HepG2 (cell line): ENCODE results near the gene POF1B. TPM values are rescaled to one million over a fixed set of nuclear protein-coding genes. Genes with fewer than 3 reads are reported as not detected.

ENCODE experiments used
- ATAC-seq: fragments of 200-7000 bp; cut with Tn5 transposase; 3 replicates; pipeline ENCODE4 v1.9.1; 2020; ENCODE audit warnings: mild to moderate bottlenecking, moderate library complexity
- Bru-seq: library from RNA; stranded (reverse); fragments of 400-500 nt; gene quantifications from one replicate; lab custom pipeline; 2021; lab: Mats Ljungman, UMichigan
- BruChase-seq, 2 experiments: library from RNA; stranded (reverse); fragments of 400-500 nt; gene quantifications; one replicate each; lab custom pipeline; 2021; lab: Mats Ljungman, UMichigan
- BruUV-seq: library from RNA; stranded (reverse); fragments of 400-500 nt; replicated peaks from 2 replicates; lab custom pipeline; 2021; lab: Mats Ljungman, UMichigan
- CTCF ChIA-PET: fragments of 300-600 bp; formaldehyde crosslinking; extraction: SDS; loops from one replicate; lab custom pipeline; 2021; ENCODE audit warnings: low total read pairs, inconsistent platforms, low intra/inter-chr PET ratio; lab: Yijun Ruan, JAX
- POLR2A ChIA-PET: fragments of 350-600 bp; sonication (Branson Sonifier 250); formaldehyde crosslinking; loops from one replicate; lab custom pipeline; 2020; ENCODE audit warnings: antibody characterized with exemption, inconsistent platforms; lab: Yijun Ruan, JAX
- DNase-seq: peaks from one replicate; pipeline ENCODE4 v3.0.0-alpha.2; 2015; ENCODE audit warnings: low spot score
- FAIRE-seq: peaks from 3 replicates; lab custom pipeline; 2011; peaks lifted over from hg19 to GRCh38; lab: Jason Lieb, UNC
- H2AFZ ChIP-seq: one replicate; pipeline ENCODE4 v1.6.1; 2011; ENCODE audit warnings: low read length, inconsistent platforms
- H3K27ac ChIP-seq: fragments of 300-600 bp; 3 replicates; pipeline ENCODE4 v1.8.0; 2011; ENCODE audit warnings: mixed run types, mild to moderate bottlenecking, mixed read lengths, low read length, inconsistent platforms; ENCODE audit not compliant: insufficient read depth; ENCODE audit errors: extremely low read length
- H3K27me3 ChIP-seq, 2 experiments: fragments of 200-600 bp in 1 of 2; 2 replicates in 1 of 2; 3 replicates in 1 of 2; pipeline versions ENCODE4 v1.6.0 to v1.8.0; 2011; ENCODE audit warnings: low read length in 2 of 2, mild to moderate bottlenecking in 2 of 2, moderate library complexity in 2 of 2, inconsistent platforms in 1 of 2; ENCODE audit not compliant: insufficient read depth in 2 of 2, control insufficient read depth in 1 of 2
- H3K36me3 ChIP-seq, 2 experiments: fragments of 200-600 bp in 1 of 2; replicated peaks in 1 of 2; 2 replicates in 1 of 2; 3 replicates in 1 of 2; pipeline versions ENCODE4 v1.5.1 to v1.8.0; 2011; ENCODE audit warnings: low read length in 2 of 2, inconsistent platforms in 1 of 2; ENCODE audit not compliant: insufficient read depth in 2 of 2, control insufficient read depth in 1 of 2
- H3K4me1 ChIP-seq: 2 replicates; pipeline ENCODE4 v1.5.1; 2012; ENCODE audit warnings: low read length, inconsistent platforms; ENCODE audit not compliant: insufficient read depth
- H3K4me2 ChIP-seq: 2 replicates; pipeline ENCODE4 v1.6.0; 2011; ENCODE audit warnings: low read depth, low read length, inconsistent platforms
- H3K4me3 ChIP-seq, 3 experiments: fragments of 200-600 bp in 1 of 3; sonication (generic), shearing (Covaris generic) in 1 of 3; replicated peaks in 1 of 3; 2 replicates each; pipeline ENCODE4 v1.5.1; 2011 to 2016; ENCODE audit warnings: low read length in 3 of 3, inconsistent platforms in 2 of 3, low read depth in 2 of 3, mild to moderate bottlenecking in 2 of 3, control low read depth in 1 of 3, mixed read lengths in 1 of 3; ENCODE audit not compliant: insufficient read depth in 1 of 3
- H3K79me2 ChIP-seq: one replicate; pipeline ENCODE4 v1.6.1; 2011; ENCODE audit warnings: low read length, inconsistent platforms; ENCODE audit not compliant: insufficient read depth
- H3K9ac ChIP-seq: 2 replicates; pipeline ENCODE4 v1.6.0; 2011; ENCODE audit warnings: mild to moderate bottlenecking, low read depth, low read length, inconsistent platforms; ENCODE audit not compliant: insufficient read depth
- H3K9me3 ChIP-seq: 2 replicates; pipeline ENCODE4 v1.5.1; 2012; ENCODE audit warnings: mild to moderate bottlenecking, low read length
- H4K20me1 ChIP-seq: 2 replicates; pipeline ENCODE4 v1.6.0; 2011; ENCODE audit warnings: inconsistent platforms, mild to moderate bottlenecking, low read length, moderate library complexity; ENCODE audit not compliant: insufficient read depth
- FOXM1 ChIP-seq: sonication (generic); formaldehyde crosslinking; IDR thresholded peaks from 2 replicates; pipeline ENCODE4 v1.5.0; 2020; ENCODE audit warnings: missing genetic modification reagents
- IKZF4 ChIP-seq: sonication (generic); formaldehyde crosslinking; IDR thresholded peaks from 2 replicates; pipeline ENCODE4 v1.5.1; 2020; ENCODE audit warnings: borderline replicate concordance, mild to moderate bottlenecking, low read depth, missing genetic modification reagents; ENCODE audit errors: not compliant biosample characterization
- PAF1 ChIP-seq: IDR thresholded peaks from 2 replicates; pipeline ENCODE4 v1.6.1; 2016; ENCODE audit warnings: missing genetic modification reagents, missing compliant biosample characterization
- TAF15 ChIP-seq: fragments of 200-400 bp; formaldehyde crosslinking; IDR thresholded peaks from one replicate; pipeline ENCODE4 v1.6.1; 2018; ENCODE audit warnings: mild to moderate bottlenecking, low read depth, low read length; ENCODE audit not compliant: poor library complexity, severe bottlenecking
- TBP ChIP-seq: sonication (generic); formaldehyde crosslinking; IDR thresholded peaks from 2 replicates; pipeline ENCODE4 v1.5.0; 2020; ENCODE audit warnings: missing genetic modification reagents
- ZMAT3 ChIP-seq: sonication (generic); formaldehyde crosslinking; conservative IDR thresholded peaks from 2 replicates; pipeline ENCODE4 v1.7.0; 2021; ENCODE audit warnings: missing genetic modification reagents
- ZNF180 ChIP-seq: sonication (generic); formaldehyde crosslinking; IDR thresholded peaks from 2 replicates; pipeline ENCODE4 v1.4.0; 2020; ENCODE audit warnings: low read depth, missing genetic modification reagents, borderline replicate concordance
- ZNF383 ChIP-seq: sonication (generic); formaldehyde crosslinking; IDR thresholded peaks from 2 replicates; pipeline ENCODE4 v1.4.0; 2020; ENCODE audit warnings: missing genetic modification reagents, mild to moderate bottlenecking, borderline replicate concordance
- ZNF510 ChIP-seq: sonication (generic); formaldehyde crosslinking; IDR thresholded peaks from 2 replicates; pipeline ENCODE4 v1.4.0; 2020; ENCODE audit warnings: low read depth, mild to moderate bottlenecking, missing genetic modification reagents
- ZNF616 ChIP-seq: sonication (generic); formaldehyde crosslinking; IDR thresholded peaks from 2 replicates; pipeline ENCODE4 v1.5.0; 2020; ENCODE audit warnings: low read depth, mild to moderate bottlenecking, missing genetic modification reagents
- ZSCAN9 ChIP-seq: IDR thresholded peaks from 2 replicates; pipeline ENCODE4 v1.6.1; 2016; ENCODE audit warnings: borderline replicate concordance
- WGBS: methylation state at CpG from one replicate; pipeline ENCODE4 v1.1.6; 2017; ENCODE audit warnings: low lambda C conversion rate; 5-methylcytosine and 5-hydroxymethylcytosine counted together
- in situ Hi-C: cut with HindIII; loops from 2 replicates; pipeline ENCODE4 v1.10.0; 2017; ENCODE audit warnings: low pct_unique_long_range_greater_than_20kb; ENCODE audit not compliant: extremely low pct_ligation_motif_present
- intact Hi-C: fragments of 100-400 bp; cut with micrococcal nuclease; formaldehyde crosslinking; loops from one replicate; pipeline ENCODE4 v1.10.0; 2022; ENCODE audit not compliant: unreplicated experiment
- long read RNA-seq, 2 experiments: library from RNA in 1 of 2; library from polyadenylated mRNA in 1 of 2; stranded (forward) in 1 of 2; unstranded in 1 of 2; transcript quantifications; one replicate each; pipeline ENCODE4 v2.0.0, GENCODE V29; 2019 to 2022
- polyA minus RNA-seq, 3 experiments: library from RNA; depleted of rRNA, polyadenylated mRNA; stranded (reverse); fragments of >200 nt; gene quantifications; 2 replicates each; pipeline ENCODE4 v1.2.3, GENCODE V29; 2011; ENCODE audit warnings: low replicate concordance in 1 of 3
- polyA plus RNA-seq, 8 experiments: library from polyadenylated mRNA; depleted of rRNA in 3 of 8; stranded (reverse) in 7 of 8; unstranded in 1 of 8; fragments of >200 nt; fragmentation: Illumina TruSeq in 4 of 8; extraction: Trizol in 4 of 8; gene quantifications; 2 replicates each; pipeline versions ENCODE4 v1.2.1 to v1.2.3, GENCODE V29; 2011 to 2016; ENCODE audit warnings: low read depth in 4 of 8, missing spikeins in 1 of 8, mixed read lengths in 1 of 8; ENCODE audit not compliant: insufficient read depth in 1 of 8
- total RNA-seq, 5 experiments: library from RNA; depleted of rRNA; stranded (reverse); fragments of >200 nt; fragmentation: Illumina TruSeq; extraction: Trizol; gene quantifications; 2 replicates each; pipeline ENCODE4 v1.2.3, GENCODE V29; 2016; ENCODE audit warnings: low read depth in 1 of 5
- TF ChIP-seq, protein P1 (sequence below), 2 experiments: sonication (generic) in 1 of 2; formaldehyde crosslinking in 1 of 2; IDR thresholded peaks; 2 replicates each; pipeline versions ENCODE4 v1.5.1 to v1.6.1; 2011 to 2020; ENCODE audit warnings: borderline replicate concordance in 1 of 2, low read depth in 1 of 2, low read length in 1 of 2, mild to moderate bottlenecking in 1 of 2, missing genetic modification reagents in 1 of 2, moderate library complexity in 1 of 2
- TF ChIP-seq, protein P2 (sequence below): sonication (generic); formaldehyde crosslinking; IDR thresholded peaks from 2 replicates; pipeline ENCODE4 v1.8.1; 2023; ENCODE audit warnings: mild to moderate bottlenecking, missing genetic modification reagents

The POF1B gene, protein sequence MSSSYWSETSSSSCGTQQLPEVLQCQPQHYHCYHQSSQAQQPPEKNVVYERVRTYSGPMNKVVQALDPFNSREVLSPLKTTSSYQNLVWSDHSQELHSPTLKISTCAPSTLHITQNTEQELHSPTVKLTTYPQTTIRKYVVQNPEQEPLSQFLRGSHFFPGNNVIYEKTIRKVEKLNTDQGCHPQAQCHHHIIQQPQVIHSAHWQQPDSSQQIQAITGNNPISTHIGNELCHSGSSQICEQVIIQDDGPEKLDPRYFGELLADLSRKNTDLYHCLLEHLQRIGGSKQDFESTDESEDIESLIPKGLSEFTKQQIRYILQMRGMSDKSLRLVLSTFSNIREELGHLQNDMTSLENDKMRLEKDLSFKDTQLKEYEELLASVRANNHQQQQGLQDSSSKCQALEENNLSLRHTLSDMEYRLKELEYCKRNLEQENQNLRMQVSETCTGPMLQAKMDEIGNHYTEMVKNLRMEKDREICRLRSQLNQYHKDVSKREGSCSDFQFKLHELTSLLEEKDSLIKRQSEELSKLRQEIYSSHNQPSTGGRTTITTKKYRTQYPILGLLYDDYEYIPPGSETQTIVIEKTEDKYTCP
- total RNA-seq (2016; rRNA removed; fragmentation: Illumina TruSeq; extraction: Trizol) (not detected in 2 replicates), polyA plus RNA-seq (2011; rRNA removed) (not detected in 2 replicates), polyA minus RNA-seq (2011; rRNA and poly(A)+ RNA removed; ENCODE audit: low replicate concordance) (0.19 TPM in 1 of 2 replicates, not detected in the other), Bru-seq, nascent RNA (percentile 4 among the genes with signal in this experiment), BruChase-seq, experiment 1, labeled RNA remaining after a 6-hour chase (percentile 5 among the genes with signal in this experiment), BruChase-seq, experiment 2, labeled RNA remaining after a 2-hour chase (percentile 4 among the genes with signal in this experiment)
- not detected in 2 replicates for total RNA-seq (2016; cell fraction: cytosol; rRNA removed; fragmentation: Illumina TruSeq; extraction: Trizol; ENCODE audit: low read depth)
- total RNA-seq (2016; cell fraction: insoluble cytoplasmic fraction; rRNA removed; fragmentation: Illumina TruSeq; extraction: Trizol): not detected in 2 replicates
- not detected in 2 replicates for total RNA-seq (2016; cell fraction: membrane; rRNA removed; fragmentation: Illumina TruSeq; extraction: Trizol)
- not detected in 2 replicates for total RNA-seq (2016; cell fraction: nucleus; rRNA removed; fragmentation: Illumina TruSeq; extraction: Trizol)
- not detected in 2 replicates for polyA plus RNA-seq (2011; cell fraction: cytosol; rRNA removed)
- polyA plus RNA-seq (2011; cell fraction: nucleus; rRNA removed): not detected in 2 replicates
- polyA plus RNA-seq (2012): not detected in 2 replicates
- not detected in 2 replicates for polyA plus RNA-seq (2016; cell fraction: cytosol; fragmentation: Illumina TruSeq; extraction: Trizol; ENCODE audit: low read depth)
- not detected in 2 replicates for polyA plus RNA-seq (2016; cell fraction: insoluble cytoplasmic fraction; fragmentation: Illumina TruSeq; extraction: Trizol; ENCODE audit: low read depth)
- polyA plus RNA-seq (2016; cell fraction: membrane; fragmentation: Illumina TruSeq; extraction: Trizol; ENCODE audit: low read depth): not detected in 2 replicates
- polyA plus RNA-seq (2016; cell fraction: nucleus; fragmentation: Illumina TruSeq; extraction: Trizol; ENCODE audit: insufficient read depth, low read depth): not detected in 2 replicates
- not detected in 2 replicates for polyA minus RNA-seq (2011; cell fraction: cytosol; rRNA and poly(A)+ RNA removed)
- polyA minus RNA-seq (2011; cell fraction: nucleus; rRNA and poly(A)+ RNA removed): not detected in 2 replicates
- long read RNA-seq, experiment 1: 0 reads
- long read RNA-seq, experiment 2: 0 reads

DNA sequence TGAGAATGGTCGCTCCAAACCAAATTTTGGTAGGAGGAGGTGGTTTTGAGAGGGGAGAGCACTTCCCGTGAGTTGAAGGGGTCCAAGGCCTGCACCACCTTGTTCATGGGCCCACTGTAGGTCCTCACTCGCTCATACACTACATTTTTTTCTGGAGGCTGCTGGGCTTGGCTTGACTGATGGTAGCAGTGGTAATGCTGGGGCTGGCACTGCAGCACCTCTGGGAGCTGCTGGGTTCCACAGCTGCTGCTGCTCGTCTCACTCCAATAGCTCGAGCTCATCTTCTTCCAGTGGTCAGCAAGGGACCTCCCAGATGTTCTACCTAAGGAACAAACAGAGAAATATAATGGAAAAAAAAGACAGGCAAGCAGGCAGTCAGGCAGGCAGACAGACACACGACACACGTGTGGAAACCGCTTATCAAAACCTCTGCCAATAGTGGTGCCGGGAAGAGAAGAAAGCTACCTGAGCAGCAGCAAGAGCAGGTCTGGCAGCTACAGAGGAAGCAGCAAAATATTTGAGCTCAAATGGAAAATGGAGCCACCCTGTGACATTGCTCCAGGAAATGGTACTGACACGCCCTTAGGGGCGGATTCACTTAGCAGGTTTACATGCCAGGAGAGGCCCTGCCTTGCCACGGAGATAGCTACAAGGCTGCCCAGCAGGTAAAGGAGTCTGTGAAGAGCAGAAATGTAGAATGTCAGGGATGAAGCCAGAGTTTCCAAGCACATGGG, at the start of gene POF1B:
TSS of gene POF1B (minus strand) at position 492 of the 734 bp plus-strand sequence. CDS start at position 281, 211 bp downstream.
- no peak within 1 kb of the TSS for H3K9ac ChIP-seq
- in situ Hi-C loops: no loop called here
- no peak within 1 kb of the TSS for H3K4me2 ChIP-seq
- ChIA-PET POLR2A (no interaction called here), CTCF (no interaction called here)
- H2AFZ ChIP-seq: no peak within 1 kb of the TSS
- no peaks in the 10 kb centered on the region for H3K27me3 ChIP-seq
- ATAC-seq (no peak), FAIRE-seq (no peak), DNase-seq (no peak)
- BruUV-seq: no TSS peak
- H3K36me3 ChIP-seq: no peaks in the 10 kb centered on the region
- no peak within 1 kb of the TSS for H3K27ac ChIP-seq
- no peaks in the 10 kb centered on the region for H3K9me3 ChIP-seq
- no peaks in the 10 kb centered on the region for H3K79me2 ChIP-seq
- intact Hi-C loops: no loop called here
- H4K20me1 ChIP-seq: no peaks in the 10 kb centered on the region
- 28% methylated on average over 8 of the region's 12 CpGs for WGBS
- H3K4me3 ChIP-seq: no peak within 1 kb of the TSS
- no peaks in the 10 kb centered on the region for H3K4me1 ChIP-seq
- TF ChIP-seq PAF1 (CRISPR knock-in tag) (no peak), ZNF616 (CRISPR knock-in tag) (no peak), ZSCAN9 (CRISPR knock-in tag) (no peak), ZNF180 (no peak), FOXM1 (CRISPR knock-in tag) (no peak), ZNF510 (CRISPR knock-in tag) (no peak), TAF15 (no peak), TBP (CRISPR knock-in tag) (no peak), IKZF4 (no peak), ZMAT3 (no peak), ZNF383 (CRISPR knock-in tag) (no peak)
- TF ChIP-seq, protein P1, sequence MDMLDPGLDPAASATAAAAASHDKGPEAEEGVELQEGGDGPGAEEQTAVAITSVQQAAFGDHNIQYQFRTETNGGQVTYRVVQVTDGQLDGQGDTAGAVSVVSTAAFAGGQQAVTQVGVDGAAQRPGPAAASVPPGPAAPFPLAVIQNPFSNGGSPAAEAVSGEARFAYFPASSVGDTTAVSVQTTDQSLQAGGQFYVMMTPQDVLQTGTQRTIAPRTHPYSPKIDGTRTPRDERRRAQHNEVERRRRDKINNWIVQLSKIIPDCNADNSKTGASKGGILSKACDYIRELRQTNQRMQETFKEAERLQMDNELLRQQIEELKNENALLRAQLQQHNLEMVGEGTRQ (IDR thresholded peaks at IDR 0.05; ENCODE audit: low read depth, low read length): no peak
- TF ChIP-seq, protein P1 (CRISPR knock-in tag; IDR thresholded peaks at IDR 0.05; ENCODE audit: borderline replicate concordance): no peak
- TF ChIP-seq, protein P2, sequence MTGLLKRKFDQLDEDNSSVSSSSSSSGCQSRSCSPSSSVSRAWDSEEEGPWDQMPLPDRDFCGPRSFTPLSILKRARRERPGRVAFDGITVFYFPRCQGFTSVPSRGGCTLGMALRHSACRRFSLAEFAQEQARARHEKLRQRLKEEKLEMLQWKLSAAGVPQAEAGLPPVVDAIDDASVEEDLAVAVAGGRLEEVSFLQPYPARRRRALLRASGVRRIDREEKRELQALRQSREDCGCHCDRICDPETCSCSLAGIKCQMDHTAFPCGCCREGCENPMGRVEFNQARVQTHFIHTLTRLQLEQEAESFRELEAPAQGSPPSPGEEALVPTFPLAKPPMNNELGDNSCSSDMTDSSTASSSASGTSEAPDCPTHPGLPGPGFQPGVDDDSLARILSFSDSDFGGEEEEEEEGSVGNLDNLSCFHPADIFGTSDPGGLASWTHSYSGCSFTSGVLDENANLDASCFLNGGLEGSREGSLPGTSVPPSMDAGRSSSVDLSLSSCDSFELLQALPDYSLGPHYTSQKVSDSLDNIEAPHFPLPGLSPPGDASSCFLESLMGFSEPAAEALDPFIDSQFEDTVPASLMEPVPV (CRISPR knock-in tag): no peak
